Measurements from ENCODE around the gene ARID5A. TPM values are rescaled to one million over a fixed set of nuclear protein-coding genes. Genes with fewer than 3 reads are reported as not detected.
A peak's percentile ranks its signal among the peaks of the same experiment; 100 is the strongest.
"Not testable (repeated sequence)": the region's sequence is repeated elsewhere in the genome, so short reads cannot be mapped to it uniquely, and the experiment has no call there.

The ARID5A gene
- total RNA-seq, 1 donor from 2014 or later = 3.0 TPM

DNA sequence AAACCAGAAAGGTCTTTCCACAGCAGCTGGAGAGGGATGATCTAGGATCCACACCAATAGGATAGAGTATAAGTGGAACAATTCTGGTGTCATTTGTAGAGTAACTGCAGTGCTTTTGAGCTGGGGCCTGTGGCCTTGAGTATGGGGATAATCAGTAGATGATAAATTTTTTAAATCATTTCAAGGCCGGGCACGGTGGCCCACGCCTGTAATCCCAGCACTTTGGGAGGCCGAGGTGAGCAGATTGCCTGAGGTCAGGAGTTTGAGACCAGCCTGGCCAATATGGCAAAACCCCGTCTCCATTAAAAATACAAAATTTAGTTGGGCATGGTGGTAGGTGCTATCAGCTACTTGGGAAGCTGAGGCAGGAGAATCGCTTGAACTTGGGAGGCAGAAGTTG, 20.9 kb downstream of the ARID5A start:
- not testable (repeated sequence) for ATAC-seq

DNA sequence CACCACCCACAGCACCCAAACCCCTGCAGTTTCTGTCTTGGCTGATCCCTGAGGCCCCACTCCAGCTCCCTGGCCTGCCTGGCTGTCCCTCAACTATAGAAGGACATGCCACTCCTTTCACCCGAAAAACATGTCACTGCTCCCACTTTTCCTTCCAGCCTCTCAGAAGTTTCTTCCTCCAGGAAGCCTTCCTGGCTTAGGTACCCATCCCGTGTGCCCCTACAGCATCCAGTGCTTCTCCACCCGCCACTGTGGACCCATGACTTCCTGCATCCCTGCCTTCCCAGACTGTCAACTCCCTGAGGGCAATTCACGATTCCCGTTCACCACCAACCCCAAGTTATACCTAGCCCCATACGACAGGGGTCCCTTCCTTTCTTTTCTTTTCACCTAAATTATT, 21.5 kb downstream of the ARID5A start:
- ATAC-seq = no peak

DNA sequence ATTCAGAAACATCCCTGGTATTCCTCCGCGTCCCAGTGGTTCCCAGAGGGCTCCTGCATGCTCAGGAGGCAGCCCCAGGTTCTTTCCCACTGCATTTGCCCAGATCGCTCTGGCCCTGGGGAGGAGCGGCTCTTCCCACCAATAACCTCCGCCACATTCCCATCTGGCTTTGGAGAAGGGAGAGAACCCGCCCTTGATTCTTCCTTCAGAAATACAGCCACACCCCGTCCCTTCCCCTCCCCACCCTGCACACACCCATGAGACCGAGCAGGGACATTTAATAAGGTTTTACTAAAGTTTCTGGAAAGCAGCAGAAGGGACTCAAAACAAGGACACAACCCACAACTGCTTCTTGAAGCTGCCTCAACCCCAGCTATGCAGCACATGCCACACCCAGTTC, 21.9 kb downstream of the ARID5A start:
- ATAC-seq = no peak

DNA sequence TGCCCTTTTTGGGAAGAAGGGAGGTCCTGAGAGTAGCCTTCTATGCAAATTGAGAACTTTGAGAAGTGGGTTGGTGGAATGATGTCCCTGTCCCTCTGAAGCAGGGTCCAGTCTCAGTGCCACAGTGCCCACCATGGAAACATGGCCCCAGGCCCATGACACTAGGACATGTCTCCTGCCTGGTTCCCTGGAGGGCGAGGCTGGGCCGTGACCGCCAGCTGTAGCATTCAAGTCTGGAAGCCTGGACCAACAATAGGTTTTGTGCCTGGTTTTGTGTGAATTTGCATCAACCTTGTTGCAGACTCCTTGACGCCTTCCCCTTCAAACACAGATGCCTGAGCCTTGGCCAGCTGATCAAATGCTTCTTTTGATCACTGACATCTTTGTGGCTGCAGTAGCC, 27.5 kb downstream of the ARID5A start:
- ATAC-seq = no peak

DNA sequence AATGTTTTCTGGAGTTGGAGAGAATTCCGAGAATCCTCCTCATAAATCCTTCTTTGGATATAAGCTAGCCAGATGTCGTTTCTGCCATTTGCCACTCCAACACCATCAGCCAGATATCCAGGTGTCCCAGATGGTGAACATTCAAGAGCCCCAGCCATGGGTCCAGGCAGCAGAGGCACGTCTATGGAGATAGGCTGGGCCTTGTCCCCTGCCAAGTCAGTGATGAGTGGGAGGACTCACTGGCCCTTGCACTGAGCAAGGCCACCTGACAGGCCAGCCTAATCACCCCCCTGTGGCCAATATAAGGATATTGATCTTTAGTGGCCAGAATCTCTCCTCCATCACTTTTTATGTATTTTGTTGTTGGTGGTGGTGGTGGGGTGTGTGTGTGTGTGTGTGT, 28.0 kb downstream of the ARID5A start:
- ATAC-seq = no peak

DNA sequence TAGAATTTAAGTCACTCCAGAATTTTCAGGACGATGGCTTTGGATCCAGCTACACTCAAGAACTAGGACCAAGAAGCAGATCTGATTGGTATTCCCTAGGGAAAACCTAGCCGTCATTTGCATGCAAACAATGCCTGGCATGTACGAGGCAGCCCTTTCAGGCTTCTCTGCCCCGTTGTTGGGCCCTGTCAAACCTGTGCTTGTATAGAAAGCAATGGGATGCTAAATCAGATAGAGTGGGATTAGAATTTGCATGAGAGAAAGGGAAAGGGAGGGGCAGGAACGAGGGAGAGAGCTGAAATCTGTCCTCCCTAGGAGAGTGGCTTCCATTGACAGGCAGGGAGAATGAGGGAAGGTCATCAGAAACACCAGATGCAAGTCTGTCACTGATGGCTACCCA, 28.6 kb downstream of the ARID5A start:
- no peak for ATAC-seq

DNA sequence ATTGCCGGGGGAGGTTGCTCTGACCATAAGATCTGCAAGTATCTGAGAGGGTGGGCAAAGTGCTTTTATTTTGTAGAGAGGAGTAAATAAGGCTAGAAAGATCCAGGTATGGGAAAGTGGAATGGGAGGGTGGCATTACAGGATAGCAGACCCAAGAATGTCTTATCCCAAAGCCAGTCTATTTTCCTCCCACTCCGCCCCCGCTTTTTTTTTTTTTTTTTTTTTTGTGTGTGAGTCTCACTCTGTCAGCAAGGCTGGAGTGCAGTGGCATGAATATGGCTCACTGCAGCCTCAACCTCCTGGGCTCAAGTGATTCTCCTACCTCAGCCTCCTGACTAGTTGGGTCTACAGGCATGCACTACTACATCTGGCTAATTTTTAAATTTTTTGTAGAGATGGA, 31.5 kb downstream of the ARID5A start:
- ATAC-seq = no peak

DNA sequence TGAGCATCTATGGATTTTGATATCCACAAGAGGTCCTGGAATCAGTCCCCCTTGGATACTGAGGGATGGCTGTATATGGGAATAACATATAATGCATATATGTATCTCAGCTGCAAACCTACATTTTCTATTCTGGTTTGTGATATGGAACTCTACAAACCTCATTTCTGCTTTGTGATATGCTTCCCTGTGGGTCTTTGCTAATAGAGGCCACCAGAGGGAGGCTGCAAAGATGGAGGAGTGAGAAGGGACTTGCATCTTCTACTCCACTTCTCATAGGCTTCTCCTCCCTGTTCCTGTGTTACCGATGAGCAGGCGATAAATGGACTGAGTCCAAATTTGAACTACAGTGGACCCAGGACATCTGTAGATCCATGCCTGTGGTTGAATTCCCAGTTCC, 37.8 kb downstream of the ARID5A start:
- no peak for ATAC-seq

DNA sequence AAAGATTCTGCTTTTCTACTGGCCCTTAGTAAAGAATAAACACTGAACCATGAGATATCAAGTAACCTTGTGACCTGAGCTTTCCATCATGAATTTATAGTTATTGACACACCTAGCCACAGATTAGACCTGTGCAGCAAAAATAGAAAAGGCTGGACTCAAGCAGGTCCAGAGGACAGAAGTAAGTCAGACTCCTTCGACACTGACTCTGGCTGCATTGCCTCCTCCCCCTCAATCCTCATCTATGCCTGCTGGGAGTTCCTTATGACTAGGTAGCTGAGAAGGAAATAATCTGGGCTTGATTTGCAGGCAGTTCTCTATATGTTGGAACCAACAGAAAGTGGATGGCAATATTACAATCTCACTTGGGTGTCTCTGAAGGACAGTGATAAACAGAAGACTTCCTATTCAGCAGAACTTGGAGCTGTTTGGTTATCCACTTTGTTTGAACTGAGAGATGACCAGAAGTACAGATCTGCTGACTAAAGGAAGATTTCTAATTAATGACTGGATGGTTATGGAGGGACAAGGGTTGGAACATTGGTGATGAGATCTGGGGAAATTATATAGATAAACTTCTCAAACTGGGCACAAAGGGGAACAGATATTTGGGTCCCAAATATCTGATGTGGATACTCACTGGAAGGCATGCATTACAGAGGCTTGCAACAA, 39.4 kb downstream of the ARID5A start:
- ATAC-seq = no peak

DNA sequence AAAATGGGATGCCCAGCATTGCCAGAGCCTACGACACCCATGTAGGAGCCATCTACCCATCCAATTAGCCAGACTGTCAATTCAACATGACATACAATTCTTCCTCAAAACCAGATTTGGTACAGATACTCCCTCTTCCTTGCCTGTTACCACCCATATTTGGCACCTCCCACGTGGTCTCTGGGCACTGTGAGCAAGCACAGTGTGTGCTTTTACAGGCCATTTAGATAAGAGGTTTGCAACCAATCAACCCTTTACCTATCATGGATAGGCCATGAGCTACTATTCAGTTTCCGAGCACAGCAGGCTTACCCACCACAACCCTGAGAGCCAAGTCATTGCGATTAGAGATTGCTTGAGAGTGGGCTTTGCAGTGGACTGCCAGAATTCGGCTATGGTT, 40.9 kb downstream of the ARID5A start:
- ATAC-seq = no peak

DNA sequence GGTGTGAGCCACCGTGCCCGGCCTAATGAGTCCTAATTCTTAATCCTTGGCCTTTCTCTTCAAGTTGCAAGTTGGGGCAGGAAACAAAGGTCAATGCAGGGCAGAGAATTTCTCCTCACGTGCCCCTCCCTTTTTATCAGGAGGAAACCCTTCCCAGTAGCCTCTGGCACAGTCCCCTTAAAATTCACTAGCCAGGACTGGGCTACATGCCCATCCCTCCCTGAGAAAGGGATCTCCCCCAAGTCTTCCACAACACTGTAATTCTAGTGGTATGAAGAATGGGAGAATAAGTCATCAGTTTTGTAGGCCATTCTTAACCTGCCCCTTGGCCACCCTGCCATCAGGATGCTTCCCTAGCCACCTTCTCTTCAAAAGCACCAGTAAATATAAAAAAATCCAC, 42.2 kb downstream of the ARID5A start:
- no peak for ATAC-seq

DNA sequence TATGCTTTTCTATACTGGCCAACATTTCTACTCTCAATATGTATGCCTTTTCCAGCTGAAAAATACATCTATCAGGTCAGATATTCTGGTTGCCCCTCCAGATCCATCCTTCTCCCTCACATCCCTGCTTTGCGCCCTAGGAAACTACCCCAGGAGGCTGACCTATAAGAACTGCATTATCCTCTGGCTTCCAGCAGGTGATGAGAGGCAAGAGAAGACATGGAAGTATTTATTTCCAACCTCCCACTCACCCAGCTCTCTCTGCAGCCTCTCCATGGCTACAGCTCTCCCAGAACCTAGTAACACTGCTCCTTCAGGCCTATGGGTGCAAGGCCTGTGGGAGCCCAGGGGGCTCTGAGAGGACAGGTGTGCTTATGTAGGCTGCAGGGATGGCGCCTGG, 42.9 kb downstream of the ARID5A start:
- ATAC-seq = no peak

DNA sequence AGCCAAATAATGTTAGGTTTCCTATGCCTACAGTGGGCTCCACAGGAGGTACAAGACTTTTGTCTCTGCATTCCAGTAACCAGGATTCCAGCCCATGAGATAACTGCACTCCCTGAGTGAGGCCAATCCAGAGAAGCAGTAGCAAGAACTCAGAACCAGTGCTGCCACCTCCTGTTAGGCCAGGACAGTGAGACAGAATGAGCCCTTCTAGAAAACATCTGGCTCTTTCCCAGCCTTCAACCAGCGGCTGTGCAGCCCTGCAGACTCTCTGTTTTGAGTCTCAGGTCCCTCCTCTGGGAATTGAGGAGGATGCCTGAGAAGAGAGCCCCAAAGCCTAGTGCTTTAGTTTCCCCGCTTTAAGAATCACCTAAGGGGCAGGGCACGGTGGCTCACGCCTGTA, 44.2 kb downstream of the ARID5A start:
- no peak for ATAC-seq

DNA sequence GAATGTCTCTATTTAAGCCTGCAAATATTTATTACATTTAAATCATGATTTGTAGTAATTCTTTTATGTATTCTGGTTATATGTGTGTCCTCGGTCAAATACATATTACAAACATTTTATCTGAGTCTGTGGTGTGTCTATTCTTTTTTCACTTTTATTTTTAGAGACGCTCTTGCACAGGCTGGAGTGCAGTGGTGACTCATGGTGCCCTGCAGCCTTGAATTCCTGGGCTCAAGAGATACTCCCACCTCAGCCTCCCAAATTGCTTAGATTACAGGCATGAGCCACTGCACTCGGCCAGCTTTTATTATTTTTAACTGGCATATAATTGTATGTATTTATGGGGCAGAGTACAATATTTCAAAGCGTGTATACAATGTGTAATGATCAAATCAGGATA, 47.5 kb downstream of the ARID5A start:
- no peak for ATAC-seq

DNA sequence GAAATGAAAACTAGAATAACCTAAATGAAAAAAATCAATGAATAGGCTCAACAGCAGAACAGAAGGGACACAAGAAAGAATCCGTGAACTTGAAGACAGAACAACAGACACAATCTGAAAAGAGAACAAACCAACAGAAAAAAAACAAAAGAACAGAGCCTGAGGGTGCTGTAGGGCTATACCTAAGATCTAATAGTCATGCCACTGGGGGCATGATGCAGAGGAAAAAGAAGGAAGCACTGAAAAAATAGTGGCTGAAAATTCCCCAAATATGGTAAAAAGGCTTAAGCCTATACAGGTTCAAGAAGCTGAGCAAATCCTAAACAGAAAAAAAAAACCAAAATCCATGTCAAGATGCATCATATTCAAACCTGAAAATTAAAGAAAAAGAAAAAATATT, 51.3 kb downstream of the ARID5A start:
- no peak for ATAC-seq

DNA sequence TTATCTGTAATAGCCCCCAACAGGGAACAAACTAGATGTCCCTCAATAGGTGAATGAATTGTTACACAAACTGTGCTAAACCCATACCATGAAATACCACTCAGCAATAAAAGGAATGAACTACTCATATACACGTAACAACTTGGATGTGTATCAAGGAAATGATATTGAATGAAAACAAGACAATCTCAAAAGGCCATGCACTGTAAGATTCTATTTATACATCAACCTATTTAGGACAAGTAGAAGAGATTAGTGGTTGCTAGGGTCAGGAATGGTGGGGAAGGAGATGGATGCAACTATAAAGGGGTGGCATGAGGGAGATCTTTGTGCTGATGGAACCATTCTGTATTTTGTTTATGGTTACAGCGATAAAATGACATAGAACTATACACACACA, 54.5 kb downstream of the ARID5A start:
- ATAC-seq = no peak

DNA sequence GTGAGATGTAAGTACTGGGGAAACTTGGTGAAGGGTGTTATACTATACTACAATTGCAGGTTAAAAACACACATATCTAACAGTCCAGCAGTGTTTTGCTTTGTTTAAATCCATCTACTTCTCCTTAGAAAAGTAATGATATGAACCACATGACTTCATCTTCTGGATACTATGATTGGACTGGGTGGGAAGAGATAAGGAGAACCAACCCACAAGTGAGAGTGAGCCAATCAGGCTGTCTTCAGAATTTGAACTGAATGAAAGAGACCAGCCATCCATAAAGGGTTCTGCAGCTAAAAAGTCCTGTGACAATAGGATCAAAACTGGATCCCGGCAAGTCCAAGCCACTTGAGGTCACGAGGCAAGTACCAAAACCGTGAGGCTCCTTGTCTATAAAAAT, 54.9 kb downstream of the ARID5A start:
- ATAC-seq = no peak

DNA sequence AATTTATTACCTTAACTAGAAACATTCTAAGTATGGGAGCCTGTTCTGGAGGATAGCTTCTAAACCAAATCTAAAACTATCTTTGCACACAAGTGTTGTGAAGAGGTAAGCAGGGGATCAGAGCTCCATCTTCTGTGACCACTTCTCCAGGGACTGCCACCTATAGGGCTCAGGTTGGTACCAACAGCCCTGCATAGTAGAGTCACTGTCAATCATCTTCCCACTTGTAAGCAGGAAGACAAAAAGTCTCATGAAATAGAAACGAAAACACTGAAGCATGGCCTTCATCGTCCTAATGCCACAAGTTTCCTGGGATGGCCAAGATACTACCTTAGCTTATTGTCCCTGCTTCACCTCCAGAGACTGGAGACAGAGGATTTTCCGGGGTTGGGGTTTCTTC, 57.7 kb downstream of the ARID5A start:
- ATAC-seq = no peak

DNA sequence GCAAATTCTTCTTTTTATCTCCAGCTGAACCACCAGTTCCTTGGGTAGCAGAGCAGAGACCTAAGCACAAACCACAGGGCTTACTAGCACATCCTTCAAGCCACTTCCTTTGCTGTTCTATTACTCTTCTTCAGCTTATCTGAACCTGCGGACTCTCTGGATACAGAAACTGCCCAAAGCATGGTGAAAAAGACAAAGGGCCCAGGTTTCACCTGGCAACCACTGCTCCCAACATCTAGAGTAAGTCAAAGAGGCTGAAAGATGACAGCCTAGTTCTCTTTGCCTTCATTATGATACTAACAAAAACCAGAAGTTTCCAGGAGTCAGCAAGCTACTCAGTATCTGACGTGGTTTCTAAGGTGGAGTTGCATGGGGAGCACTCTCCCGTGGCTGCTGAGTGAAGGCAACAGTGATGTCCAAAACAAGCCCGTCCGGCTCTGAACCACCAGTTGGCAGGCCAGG, 58.2 kb downstream of the ARID5A start:
- ATAC-seq = no peak

DNA sequence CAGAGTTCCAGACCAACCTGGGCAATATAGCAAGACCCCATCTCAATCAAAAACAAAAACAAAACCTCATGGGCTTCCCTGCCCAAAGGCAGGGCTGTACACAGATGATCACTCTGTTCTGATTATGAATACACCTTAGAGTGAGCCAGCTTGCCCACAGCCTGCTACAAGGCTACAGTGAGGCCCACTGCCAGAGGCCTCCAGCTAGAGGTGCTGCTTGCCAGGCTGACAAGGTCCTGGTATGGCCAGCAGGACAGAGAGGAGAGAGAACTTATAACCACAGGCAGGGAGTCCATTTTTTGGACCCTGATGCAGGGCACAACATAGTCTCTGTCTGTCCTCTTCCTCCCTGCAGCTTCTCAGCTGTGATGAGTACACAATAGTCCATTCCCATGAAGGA, 60.0 kb downstream of the ARID5A start:
- ATAC-seq = peak; percentile 17

DNA sequence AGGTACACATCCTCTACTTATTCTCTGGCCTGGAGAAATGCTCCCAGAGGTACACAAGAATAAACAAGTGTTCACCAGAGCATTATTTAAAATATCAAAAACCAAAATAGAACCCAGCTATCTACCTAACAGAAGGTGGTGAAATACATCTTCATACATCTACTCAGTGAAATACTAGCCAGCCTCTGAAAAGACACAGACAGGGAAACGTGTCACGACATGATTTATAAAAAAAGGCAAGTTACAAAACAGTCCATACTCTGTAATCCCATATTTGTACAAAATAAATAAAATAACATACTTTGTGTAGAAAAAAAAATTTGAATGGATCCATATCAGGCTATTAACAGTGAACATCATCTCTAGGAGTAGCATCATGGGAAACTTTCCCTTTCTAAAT, 63.4 kb downstream of the ARID5A start:
- no peak for ATAC-seq

DNA sequence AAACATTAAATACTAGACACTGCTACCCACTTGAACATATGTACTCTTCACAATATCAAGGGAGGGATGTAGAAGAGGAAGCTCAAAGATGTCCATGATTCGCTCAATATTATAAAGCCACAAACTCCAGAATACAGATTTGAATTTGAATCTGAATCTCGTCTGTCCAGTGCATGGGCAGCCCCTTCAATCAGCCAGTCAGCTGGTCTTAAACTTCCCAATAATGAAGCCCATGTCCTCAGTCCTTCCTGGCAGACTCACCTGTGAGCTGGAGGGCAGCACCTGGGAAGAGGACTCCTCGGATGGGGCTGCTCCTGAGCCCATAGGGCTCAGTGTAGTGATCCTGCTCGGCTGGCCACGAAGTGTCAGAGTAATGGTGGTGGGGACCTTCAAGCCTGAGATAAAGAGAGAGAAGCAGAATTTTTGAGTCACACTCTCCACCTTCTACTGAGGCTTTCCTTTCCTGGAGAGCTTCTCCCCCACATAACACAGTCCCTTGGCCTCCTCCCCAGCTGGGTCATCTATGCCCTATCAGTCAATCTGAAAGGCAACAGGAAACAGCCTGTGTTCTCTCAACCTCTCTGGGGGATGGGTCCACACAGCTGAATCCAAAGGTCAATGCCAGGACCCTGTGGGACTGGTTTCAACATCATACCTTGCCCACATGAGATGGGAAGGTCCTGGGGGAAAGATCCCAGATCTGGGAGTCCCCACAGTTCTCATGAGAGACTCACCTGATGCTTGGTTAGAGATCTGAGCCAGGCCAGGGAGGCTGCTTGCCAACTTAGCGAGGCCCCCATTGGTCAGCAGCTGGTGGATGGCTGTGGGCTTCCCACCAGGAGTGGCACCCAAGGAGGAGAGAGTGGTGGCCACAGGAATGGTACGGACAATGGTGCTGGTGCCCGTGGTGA, 65.1 kb downstream of the ARID5A start:
- no peak for ATAC-seq

All from esophagus mucosa (tissue), 1 donor.